Right lobe of liver (tissue), 6 donors: ENCODE data around the gene CHN1. TPM values are rescaled to one million over a fixed set of nuclear protein-coding genes. Genes with fewer than 3 reads are reported as not detected.

Experiments
- ATAC-seq, 4 donors: fragments of 200-7000 bp; cut with Tn5 transposase; one replicate each; pipeline ENCODE4 v1.9.1; 2020; ENCODE audit warnings: mild to moderate bottlenecking in 4 of 4, moderate library complexity in 4 of 4
- DNase-seq, 3 donors: peaks; one replicate each; pipeline ENCODE4 v3.0.0-alpha.2; 2020
- H3K27ac ChIP-seq, 3 donors: fragments of 200-600 bp; one replicate each; pipeline ENCODE4 v1.8.0; 2022
- H3K27me3 ChIP-seq, 2 donors: fragments of 200-600 bp; one replicate each; pipeline ENCODE4 v1.8.0; 2022
- H3K36me3 ChIP-seq, 4 donors: fragments of 200-600 bp; sonication (generic) in 1 of 4; one replicate each; pipeline versions ENCODE4 v1.5.1 to v1.8.0; 2017 to 2022; ENCODE audit warnings: control low read depth in 1 of 4
- H3K4me1 ChIP-seq, 4 donors: fragments of 200-600 bp; sonication (generic) in 1 of 4; one replicate each; pipeline versions ENCODE4 v1.5.1 to v1.8.0; 2017 to 2022; ENCODE audit warnings: control low read depth in 1 of 4
- H3K4me3 ChIP-seq, 3 donors: fragments of 200-600 bp; one replicate each; pipeline ENCODE4 v1.8.0; 2022
- H3K9me3 ChIP-seq, 4 donors: fragments of 200-600 bp; sonication (generic) in 1 of 4; one replicate each; pipeline versions ENCODE4 v1.5.1 to v1.8.0; 2017 to 2022; ENCODE audit warnings: control low read depth in 1 of 4
- POLR2A ChIP-seq: fragments of 450-650 bp; IDR thresholded peaks from one replicate; pipeline ENCODE4 v1.6.1; 2017; ENCODE audit warnings: antibody characterized with exemption, mild to moderate bottlenecking
- WGBS: methylation state at CpG from one replicate; pipeline ENCODE4 v1.1.6; 2018; ENCODE audit warnings: low coverage, low lambda C conversion rate; ENCODE audit not compliant: insufficient coverage; ENCODE audit errors: missing lambda C conversion rate; 5-methylcytosine and 5-hydroxymethylcytosine counted together
- intact Hi-C, 2 donors: fragments of 100-400 bp; cut with DNase I; formaldehyde crosslinking; loops; one replicate each; pipeline versions ENCODE4 v1.11.2 to v1.14.1; 2022
- total RNA-seq, 6 experiments: library from RNA; depleted of rRNA in 2 of 6; stranded (reverse); fragments of >200 nt in 2 of 6; fragmentation: NEBNext Ultra II Directional in 3 of 6; extraction: Animal tissue kit (Norgen Biotek cat#: 25700) in 3 of 6; gene quantifications; one replicate each; pipeline versions ENCODE4 v1.1.0 to v1.2.4, GENCODE V29; 2016 to 2023
- TF ChIP-seq, protein P1 (sequence below), 4 donors: fragments of 200-600 bp in 3 of 4; fragments of 450-650 bp in 1 of 4; IDR thresholded peaks; one replicate each; pipeline versions ENCODE4 v1.5.1 to v1.8.0; 2016 to 2022; ENCODE audit warnings: antibody characterized with exemption in 4 of 4, mild to moderate bottlenecking in 2 of 4
- donor health status: DM: no; HTN: yes; CAD: no.
- donor health status: DM: no; HTN: no; CAD: no.
- donor health status: DM: no; HTN: no; CAD: no.
- donor health status: DM: no; HTN: yes; CAD: no.
- donor health status: DM: no; HTN: yes; CAD: no.

Gene CHN1
- total RNA-seq, 6 experiments from 2014 or later, result 1.0 to 2.8 (median 1.4) TPM

DNA sequence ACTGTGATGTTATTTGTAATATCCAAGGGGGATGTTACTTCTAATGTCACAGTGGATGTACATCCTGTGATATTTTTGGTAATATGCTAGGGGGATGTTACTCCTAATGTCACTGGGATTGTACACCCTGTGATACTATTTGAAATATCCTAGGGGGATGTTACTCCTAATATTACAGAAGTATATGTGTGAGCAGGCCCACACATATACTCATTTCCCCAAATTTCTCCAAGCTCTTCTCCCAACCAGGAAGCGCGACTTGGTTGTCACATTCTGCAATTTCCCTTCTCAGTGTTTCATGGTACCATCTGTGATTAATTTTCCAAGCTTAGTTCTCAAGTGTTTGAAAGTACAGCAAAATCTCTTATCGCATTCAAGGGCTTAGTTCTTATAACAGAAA is 29.5 kb upstream of the CHN1 start:
- DNase-seq, result no peak
- H3K27ac ChIP-seq, result no peak overlapping the region
- no peaks in the 10 kb centered on the region for H3K27me3 ChIP-seq
- no peaks in the 10 kb centered on the region for H3K36me3 ChIP-seq
- no peaks in the 10 kb centered on the region for H3K9me3 ChIP-seq
- no peak for TF ChIP-seq POLR2A
- TF ChIP-seq, protein P1, sequence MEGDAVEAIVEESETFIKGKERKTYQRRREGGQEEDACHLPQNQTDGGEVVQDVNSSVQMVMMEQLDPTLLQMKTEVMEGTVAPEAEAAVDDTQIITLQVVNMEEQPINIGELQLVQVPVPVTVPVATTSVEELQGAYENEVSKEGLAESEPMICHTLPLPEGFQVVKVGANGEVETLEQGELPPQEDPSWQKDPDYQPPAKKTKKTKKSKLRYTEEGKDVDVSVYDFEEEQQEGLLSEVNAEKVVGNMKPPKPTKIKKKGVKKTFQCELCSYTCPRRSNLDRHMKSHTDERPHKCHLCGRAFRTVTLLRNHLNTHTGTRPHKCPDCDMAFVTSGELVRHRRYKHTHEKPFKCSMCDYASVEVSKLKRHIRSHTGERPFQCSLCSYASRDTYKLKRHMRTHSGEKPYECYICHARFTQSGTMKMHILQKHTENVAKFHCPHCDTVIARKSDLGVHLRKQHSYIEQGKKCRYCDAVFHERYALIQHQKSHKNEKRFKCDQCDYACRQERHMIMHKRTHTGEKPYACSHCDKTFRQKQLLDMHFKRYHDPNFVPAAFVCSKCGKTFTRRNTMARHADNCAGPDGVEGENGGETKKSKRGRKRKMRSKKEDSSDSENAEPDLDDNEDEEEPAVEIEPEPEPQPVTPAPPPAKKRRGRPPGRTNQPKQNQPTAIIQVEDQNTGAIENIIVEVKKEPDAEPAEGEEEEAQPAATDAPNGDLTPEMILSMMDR (IDR thresholded peaks at IDR 0.05), result no peak
- H3K4me3 ChIP-seq, result no peak overlapping the region
- WGBS, result 96% methylated on average over 3 of the region's 3 CpGs
- ATAC-seq, result no peak
- intact Hi-C loops, result loop anchor here in 1 of 2 donors (10.0 kb wide), 1 partner anchor 260 kb away; no protein-coding TSS in a partner anchor
- peaks cover 0 to 13% (median 0%) of the 10 kb centered on the region in 4 donors for H3K4me1 ChIP-seq

DNA sequence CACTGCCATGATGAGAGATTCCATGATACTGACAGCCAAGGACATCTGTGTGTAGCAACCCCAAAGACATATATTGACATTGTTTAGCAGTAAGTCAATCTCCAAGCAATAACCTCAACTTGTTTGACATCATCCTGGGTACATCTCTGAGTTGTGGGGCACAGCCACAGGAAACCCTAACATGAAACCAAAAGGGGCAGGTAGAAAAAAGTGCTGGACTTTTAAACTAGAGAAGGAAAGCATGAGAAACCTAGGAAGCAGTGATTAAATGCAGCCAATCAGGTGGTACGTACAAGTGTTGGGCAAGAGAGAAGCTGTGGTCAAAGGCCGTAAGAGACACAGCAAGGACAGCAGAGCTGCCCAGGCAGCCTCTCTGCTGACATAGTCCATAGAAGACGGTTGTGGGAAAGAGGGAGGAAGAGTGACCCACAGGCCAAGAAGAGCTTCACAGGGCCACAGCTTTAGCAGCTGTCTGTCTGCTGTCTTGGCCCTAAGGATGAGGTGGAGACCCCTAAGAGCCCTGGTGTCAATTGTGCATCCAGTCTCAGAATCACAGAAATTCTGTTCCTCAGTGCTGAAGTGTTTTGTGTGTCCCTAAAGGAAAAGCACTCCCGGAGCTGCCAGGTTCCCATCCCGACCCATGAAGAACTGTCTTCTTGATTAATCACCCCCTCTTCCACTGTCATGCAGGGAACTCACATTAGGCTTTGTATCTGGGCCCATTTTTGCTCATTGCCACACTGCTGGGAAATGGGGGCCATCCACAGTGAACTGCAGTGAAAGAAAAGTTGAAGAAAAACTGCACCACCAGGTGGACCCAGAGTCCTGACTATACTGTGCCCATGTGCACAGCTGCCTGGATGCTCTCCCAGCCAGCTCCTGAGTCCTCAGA is 25.4 kb upstream of the CHN1 start:
- no peaks in the 10 kb centered on the region for H3K9me3 ChIP-seq
- H3K27ac ChIP-seq, result peak overlapping the region in 1 of 3 donors; percentile 56
- no peaks in the 10 kb centered on the region for H3K36me3 ChIP-seq
- WGBS, result 49% methylated on average over 4 of the region's 5 CpGs
- DNase-seq, result peak; percentile 48 to 83 (median 72)
- H3K4me3 ChIP-seq, result no peak overlapping the region
- ATAC-seq, result peak; percentile 92 to 96 (median 94)
- peaks cover 0 to 13% (median 0%) of the 10 kb centered on the region in 4 donors for H3K4me1 ChIP-seq
- peak; percentile 13 for TF ChIP-seq POLR2A
- TF ChIP-seq, protein P1 (IDR thresholded peaks at IDR 0.05), result peak in 3 of 4 donors; percentile 22 to 39 (median 39)
- intact Hi-C loops, result loop anchor here in 1 of 2 donors (10.0 kb wide), 1 partner anchor 264 kb away; no protein-coding TSS in a partner anchor
- H3K27me3 ChIP-seq, result no peaks in the 10 kb centered on the region

DNA sequence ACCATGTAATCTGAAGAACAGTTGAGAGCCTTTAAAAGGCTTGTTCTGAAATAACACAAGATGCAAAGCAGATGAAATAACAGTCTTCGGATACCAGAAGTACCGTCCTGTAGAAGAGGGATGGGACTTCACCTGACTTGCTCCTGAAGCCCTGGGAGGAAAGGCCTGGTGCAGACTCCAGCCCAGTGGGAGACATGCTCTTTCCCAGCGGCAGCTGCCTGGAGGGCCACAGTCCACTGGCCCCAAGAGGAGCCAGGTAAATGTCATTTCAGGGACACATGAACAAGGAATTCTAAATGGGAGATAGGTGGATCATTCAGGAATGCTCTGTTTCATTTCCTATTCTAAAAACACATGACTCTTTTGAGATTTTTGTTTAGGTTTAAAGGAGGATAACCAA is 22.6 kb upstream of the CHN1 start:
- H3K4me3 ChIP-seq, result no peak overlapping the region
- peak overlapping the region in 1 of 3 donors; percentile 52 for H3K27ac ChIP-seq
- no peaks in the 10 kb centered on the region for H3K36me3 ChIP-seq
- H3K4me1 ChIP-seq, result peaks cover 0 to 13% (median 0%) of the 10 kb centered on the region in 4 donors
- no peak for DNase-seq
- H3K9me3 ChIP-seq, result no peaks in the 10 kb centered on the region
- H3K27me3 ChIP-seq, result no peaks in the 10 kb centered on the region
- 89% methylated on average over 3 of the region's 3 CpGs for WGBS
- ATAC-seq, result peak in 1 of 4 donors; percentile 4
- TF ChIP-seq POLR2A, result no peak
- TF ChIP-seq, protein P1 (IDR thresholded peaks at IDR 0.05), result no peak
- intact Hi-C loops, result no loop called here

DNA sequence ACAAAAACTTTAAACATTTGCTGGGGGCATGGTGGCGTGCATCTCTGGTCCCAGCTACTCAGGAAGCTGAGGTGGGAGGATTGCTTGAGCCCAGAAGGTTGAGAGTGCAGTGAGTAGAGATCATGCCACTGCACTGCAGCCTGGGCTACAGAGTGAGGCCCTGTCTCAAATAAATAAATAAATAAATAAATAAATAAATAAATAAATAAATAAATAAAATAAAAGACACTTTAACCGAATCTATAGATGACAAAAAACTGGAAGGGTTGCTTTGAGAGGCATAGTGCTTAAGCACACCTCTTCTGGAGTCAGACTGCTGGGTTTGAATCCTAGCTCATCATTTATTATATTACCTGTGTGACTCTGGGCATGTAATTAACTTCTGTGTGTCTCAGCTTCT is 21.2 kb upstream of the CHN1 start:
- 93% methylated on average over 2 of the region's 2 CpGs for WGBS
- peaks cover 0 to 13% (median 0%) of the 10 kb centered on the region in 4 donors for H3K4me1 ChIP-seq
- ATAC-seq (no peak), DNase-seq (no peak)
- no peak overlapping the region for H3K4me3 ChIP-seq
- H3K27ac ChIP-seq, result no peak overlapping the region
- intact Hi-C loops, result no loop called here
- H3K9me3 ChIP-seq, result no peaks in the 10 kb centered on the region
- no peaks in the 10 kb centered on the region for H3K36me3 ChIP-seq
- TF ChIP-seq POLR2A, result no peak
- TF ChIP-seq, protein P1 (IDR thresholded peaks at IDR 0.05), result no peak
- no peaks in the 10 kb centered on the region for H3K27me3 ChIP-seq
